Measurements from ENCODE around the gene IL17RA.
"Not testable (repeated sequence)": the region's sequence is repeated elsewhere in the genome, so short reads cannot be mapped to it uniquely, and the experiment has no call there.

IL17RA gene

DNA sequence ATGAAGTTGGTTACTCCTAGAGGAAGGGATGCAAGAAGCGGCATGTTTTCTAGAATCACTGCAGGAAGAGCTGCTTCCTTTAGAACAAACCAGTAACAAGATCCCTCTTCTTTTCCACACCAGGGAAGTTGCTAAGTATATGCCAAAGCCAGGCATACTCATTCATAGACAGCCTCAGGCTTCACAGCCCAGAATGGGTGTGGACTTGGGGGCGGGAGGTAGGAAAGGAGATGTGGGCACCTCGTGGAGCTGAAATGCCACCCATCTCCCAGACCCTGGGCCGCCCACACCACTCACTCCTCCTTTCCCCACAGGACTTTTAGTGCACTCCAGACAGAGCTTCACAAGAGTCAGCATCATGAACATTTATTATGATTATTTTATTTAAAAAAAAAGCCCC is 52.4 kb downstream of the IL17RA start:
- Mint-ChIP-seq H3K36me3 (peaks cover 20 to 49% of the 10 kb centered on the region in 2 donors), H3K4me1 (no peaks in the 10 kb centered on the region), H3K27me3 (no peaks in the 10 kb centered on the region), H3K27ac (no peak overlapping the region), H3K9me3 (no peaks in the 10 kb centered on the region), H3K4me3 (no peak overlapping the region)
- no peak for DNase-seq
- no peak for ATAC-seq (replicated peaks)

DNA sequence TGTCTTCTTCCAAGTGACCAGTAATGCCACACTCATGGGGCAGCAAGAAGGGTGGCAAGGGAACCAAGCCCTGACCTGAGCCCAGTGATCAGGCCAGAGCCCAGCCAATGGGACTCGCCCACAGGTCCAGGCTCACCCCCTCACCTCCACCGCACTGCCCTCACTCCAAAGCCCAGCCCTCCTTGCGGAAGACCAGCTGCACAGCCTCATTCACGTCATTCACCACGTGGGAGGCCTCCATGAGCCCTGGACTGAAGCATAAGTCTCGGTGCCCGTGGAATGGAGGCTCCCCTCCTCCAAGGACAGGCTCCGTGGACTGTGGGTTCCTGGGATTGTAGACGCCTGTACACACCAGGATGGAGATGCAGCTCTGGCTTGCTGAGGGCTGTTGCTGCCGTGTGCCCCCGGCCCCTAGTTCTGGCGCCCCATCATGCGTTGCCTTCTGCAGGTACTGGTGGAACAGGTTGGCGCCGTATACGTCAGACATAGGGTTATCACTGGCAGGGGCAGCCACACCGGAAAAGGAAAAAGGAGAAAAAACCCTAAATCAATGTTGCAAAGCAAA is 53.1 kb downstream of the IL17RA start:
- Mint-ChIP-seq H3K4me1 (no peaks in the 10 kb centered on the region), H3K27me3 (no peaks in the 10 kb centered on the region), H3K36me3 (peaks cover 23 to 52% of the 10 kb centered on the region in 2 donors), H3K27ac (no peak overlapping the region), H3K9me3 (no peaks in the 10 kb centered on the region), H3K4me3 (no peak overlapping the region)
- ATAC-seq (replicated peaks) (no peak), DNase-seq (no peak)

DNA sequence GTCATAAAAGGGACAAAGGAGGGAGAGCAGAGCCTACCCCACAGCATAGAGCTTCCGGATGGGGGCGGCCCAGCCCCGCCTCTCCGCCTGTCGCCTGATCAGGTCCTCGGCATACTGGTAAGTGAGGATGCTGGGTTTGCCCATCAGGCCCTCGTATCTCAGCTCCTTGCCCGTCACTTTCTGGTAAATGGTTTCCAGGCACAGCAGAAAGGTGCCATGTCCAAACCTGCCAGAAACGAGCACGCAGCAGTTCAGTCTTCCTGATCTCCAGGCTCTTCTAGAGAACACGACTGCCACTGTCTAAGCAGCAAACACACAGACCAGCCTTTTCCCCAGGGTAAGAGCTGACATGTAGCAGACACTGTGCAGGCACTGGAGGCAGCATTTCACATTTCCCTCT is 53.7 kb downstream of the IL17RA start:
- ATAC-seq (replicated peaks) (no peak), DNase-seq (no peak)
- H3K4me3 Mint-ChIP-seq: no peak overlapping the region
- H3K9me3 Mint-ChIP-seq: no peaks in the 10 kb centered on the region
- no peaks in the 10 kb centered on the region for H3K27me3 Mint-ChIP-seq
- peaks cover 25 to 52% of the 10 kb centered on the region in 2 donors for H3K36me3 Mint-ChIP-seq
- H3K4me1 Mint-ChIP-seq: no peaks in the 10 kb centered on the region
- no peak overlapping the region for H3K27ac Mint-ChIP-seq

DNA sequence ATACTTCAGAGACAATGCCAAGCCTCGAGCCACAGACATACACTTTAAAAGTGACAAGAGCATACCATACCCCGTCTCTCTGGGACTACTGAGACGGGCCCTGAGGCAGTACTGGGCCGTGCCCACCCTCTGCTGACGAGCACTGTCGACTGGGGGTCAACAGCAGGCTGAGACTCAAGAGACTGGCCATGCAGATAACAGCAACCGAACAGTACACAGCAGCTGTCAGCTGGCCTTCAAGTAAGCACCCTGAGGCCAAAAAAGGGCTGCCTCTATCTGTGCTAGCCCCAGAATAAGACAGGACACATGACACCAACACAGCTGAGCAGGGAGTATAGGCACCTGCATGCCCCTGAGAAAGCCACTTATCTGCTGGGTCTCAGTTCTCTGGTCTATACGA is 55.2 kb downstream of the IL17RA start:
- DNase-seq (no peak), ATAC-seq (replicated peaks) (no peak)
- Mint-ChIP-seq H3K27me3 (no peaks in the 10 kb centered on the region), H3K4me1 (peaks cover 0 to 1% of the 10 kb centered on the region in 2 donors), H3K27ac (no peak overlapping the region), H3K9me3 (no peaks in the 10 kb centered on the region), H3K36me3 (peaks cover 21 to 53% of the 10 kb centered on the region in 2 donors), H3K4me3 (no peak overlapping the region)

DNA sequence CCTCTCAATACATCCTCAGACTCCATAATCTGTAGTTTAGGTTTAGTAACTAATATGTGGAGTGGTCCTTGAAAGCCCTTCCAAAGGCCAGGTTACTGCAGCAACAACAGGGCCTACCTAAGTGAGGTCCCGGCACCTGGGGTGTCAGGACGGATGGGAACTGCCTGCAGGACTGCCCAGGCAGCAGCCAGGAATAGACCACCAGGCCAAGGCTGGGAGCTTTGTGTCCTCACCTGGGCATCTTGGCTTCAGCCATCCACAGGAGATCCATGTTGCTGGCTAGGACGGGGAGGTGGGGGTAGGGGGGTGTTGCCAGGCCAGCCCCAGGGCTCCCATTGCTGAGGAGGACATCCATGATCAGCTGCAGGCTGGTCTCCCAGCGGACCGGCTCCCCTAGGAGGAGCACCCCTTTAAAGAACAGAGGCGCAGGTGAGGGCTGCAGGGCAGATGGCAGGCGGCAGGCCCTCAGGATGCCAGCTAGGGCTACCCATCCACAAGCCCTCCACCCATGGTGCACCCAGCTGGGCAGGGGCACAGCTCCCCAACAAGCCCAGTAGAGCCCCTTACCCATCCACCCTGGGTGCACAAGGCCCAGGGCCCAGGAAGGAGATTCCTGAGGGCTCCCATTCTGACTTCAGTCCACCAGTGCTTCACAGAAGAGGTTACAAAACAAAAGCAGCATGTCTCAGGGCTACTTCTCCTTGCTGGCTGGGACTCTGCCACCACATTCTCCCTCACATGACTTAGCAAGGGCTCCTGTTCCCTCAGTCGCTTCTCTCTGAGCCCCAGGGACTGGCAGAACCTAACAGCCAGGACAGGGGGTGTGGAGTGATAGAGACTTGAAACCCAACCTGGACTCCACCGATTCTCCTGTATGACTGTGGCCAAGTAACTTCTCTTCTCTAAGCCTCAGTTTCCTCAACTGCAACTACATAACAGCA is 56.3 kb downstream of the IL17RA start:
- H3K36me3 Mint-ChIP-seq: peaks cover 13 to 54% of the 10 kb centered on the region in 2 donors
- peaks cover 0 to 1% of the 10 kb centered on the region in 2 donors for H3K4me1 Mint-ChIP-seq
- no peaks in the 10 kb centered on the region for H3K9me3 Mint-ChIP-seq
- no peaks in the 10 kb centered on the region for H3K27me3 Mint-ChIP-seq
- no peak overlapping the region for H3K4me3 Mint-ChIP-seq
- DNase-seq: no peak
- H3K27ac Mint-ChIP-seq: no peak overlapping the region
- ATAC-seq (replicated peaks): no peak

DNA sequence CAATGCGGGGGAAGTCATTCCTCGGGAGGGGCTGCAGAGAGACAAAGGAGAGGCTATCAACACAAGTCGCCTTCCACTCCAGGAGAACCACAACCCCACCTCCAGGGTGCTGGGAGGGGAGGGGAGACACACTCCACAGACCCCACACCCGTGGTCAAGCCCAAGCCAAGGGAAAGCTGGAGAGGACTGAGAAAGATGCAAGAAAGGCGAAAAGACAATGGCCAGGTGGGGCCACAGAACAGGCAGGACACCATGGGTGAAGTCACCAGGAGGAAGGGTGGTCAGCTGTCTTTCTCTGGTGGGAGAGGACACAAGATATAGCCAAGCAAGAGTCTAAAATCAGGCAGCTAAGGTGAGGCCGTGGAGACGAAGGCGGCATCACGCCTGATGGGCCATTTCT is 58.3 kb downstream of the IL17RA start:
- no peak overlapping the region for H3K27ac Mint-ChIP-seq
- H3K4me3 Mint-ChIP-seq: no peak overlapping the region
- DNase-seq: no peak
- ATAC-seq (replicated peaks): no peak
- H3K9me3 Mint-ChIP-seq: no peaks in the 10 kb centered on the region
- H3K27me3 Mint-ChIP-seq: no peaks in the 10 kb centered on the region
- H3K4me1 Mint-ChIP-seq: peaks cover 0 to 4% of the 10 kb centered on the region in 2 donors
- H3K36me3 Mint-ChIP-seq: peaks cover 18 to 56% of the 10 kb centered on the region in 2 donors

DNA sequence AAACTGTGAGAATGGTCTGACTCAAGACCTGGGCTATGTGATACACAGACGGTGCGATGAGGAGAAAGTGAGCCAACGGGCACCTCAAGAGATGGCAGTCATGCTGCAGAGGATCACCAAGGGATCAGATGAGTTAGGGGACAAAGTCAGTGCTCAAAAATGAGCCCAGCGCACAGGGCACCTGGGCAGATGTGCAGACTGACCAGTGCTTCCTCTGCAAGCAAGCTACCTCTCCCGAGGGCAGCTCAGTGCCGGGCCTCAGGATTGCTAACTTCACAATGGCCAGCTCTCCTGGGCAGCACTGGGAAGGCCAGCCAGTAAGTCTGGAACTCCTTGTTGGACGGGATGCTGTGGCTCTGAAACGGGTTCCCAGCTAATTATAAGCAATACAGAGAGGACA is 59.0 kb downstream of the IL17RA start:
- Mint-ChIP-seq H3K36me3 (peaks cover 18 to 49% of the 10 kb centered on the region in 2 donors), H3K4me3 (no peak overlapping the region), H3K9me3 (no peaks in the 10 kb centered on the region), H3K27ac (no peak overlapping the region), H3K4me1 (peaks cover 0 to 4% of the 10 kb centered on the region in 2 donors), H3K27me3 (no peaks in the 10 kb centered on the region)
- ATAC-seq (replicated peaks): no peak
- no peak for DNase-seq

DNA sequence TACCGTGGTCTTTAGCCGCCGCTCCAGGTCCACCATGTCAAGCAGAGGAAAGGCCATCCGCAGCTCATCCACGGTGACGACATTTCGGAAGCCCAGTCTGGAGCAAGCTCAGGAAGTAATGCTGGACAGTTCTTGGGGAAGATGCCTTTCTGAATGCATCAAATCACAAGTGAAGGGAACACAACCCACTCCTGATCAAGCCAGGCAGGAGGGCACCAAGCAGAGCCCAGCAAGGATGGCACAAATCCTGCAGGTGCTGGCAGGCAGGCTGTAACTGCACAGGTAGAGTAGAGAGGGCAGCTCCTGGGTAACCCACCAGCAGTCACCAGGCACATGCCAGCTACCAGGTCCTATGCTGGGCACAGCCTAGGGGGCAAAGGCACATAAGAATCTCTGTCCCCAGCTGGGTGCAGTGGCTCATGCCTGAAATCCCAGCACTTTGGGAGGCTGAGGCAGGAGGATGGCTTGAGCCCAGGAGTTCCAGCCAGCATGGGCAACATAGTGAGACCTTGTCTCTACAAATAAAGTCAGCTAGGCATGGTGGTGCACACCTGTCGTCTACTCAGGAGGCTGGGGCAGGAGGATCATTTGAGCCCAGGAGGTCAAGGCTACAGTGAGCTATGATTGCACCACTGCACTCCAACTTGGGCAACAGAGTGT is 60.4 kb downstream of the IL17RA start:
- H3K4me3 Mint-ChIP-seq: no peak overlapping the region
- no peaks in the 10 kb centered on the region for H3K27me3 Mint-ChIP-seq
- H3K4me1 Mint-ChIP-seq: peaks cover 0 to 4% of the 10 kb centered on the region in 2 donors
- DNase-seq: no peak
- no peaks in the 10 kb centered on the region for H3K9me3 Mint-ChIP-seq
- no peak for ATAC-seq (replicated peaks)
- peaks cover 18 to 43% of the 10 kb centered on the region in 2 donors for H3K36me3 Mint-ChIP-seq
- H3K27ac Mint-ChIP-seq: no peak overlapping the region

DNA sequence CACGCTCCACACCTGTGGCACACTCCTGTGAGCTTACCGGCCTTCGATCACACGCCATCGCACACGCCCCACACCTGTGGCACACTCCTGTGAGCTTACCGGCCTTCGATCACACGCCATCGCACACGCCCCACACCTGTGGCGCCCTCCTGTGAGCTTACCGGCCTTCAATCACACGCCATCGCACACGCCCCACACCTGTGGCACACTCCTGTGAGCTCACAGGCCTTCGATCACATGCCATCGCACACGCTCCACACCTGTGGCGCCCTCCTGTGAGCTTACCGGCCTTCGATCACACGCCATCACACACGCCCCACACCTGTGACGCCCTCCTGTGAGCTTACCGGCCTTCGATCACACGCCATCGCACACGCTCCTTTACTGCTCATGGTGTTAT is 62.7 kb downstream of the IL17RA start:
- H3K4me1 Mint-ChIP-seq; H3K4me3 Mint-ChIP-seq; ATAC-seq (replicated peaks); H3K27ac Mint-ChIP-seq; DNase-seq; H3K27me3 Mint-ChIP-seq; H3K9me3 Mint-ChIP-seq: not testable (repeated sequence)
- H3K36me3 Mint-ChIP-seq: peaks cover 20 to 35% of the 10 kb centered on the region in 2 donors

DNA sequence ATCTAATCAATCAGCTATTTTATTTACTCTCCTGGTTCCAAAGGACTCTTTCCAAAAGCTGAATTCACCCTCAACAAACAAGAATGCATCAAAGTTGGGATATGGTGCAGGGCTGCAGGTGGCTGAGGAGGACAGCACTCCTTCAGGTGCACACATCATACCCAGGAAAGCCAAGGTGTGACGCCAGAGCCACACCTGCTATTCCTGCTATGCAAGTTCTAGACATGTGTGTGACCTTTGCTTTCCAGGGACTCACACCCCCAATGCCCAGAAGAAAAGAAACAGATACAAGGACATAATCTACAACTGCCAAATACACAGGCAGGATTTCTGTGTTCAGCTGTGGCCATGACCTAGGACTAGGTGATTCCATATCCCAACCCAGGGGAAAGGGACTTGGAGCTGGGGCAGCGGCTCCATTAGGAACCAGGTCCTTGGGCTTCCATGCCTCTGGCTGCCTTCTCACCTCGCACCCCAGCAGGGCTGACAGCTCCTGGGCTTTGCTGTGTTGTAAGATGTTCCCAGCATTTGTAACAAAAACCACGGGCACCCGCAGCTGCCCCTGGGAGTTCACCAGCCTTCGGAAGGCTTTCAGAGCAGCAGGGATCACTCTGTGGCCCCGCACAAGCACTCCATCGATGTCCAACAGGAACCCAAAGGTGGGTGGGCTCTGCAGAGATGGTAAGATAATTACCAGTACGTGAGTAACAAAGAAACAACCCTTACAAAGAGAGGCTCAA is 64.4 kb downstream of the IL17RA start:
- no peak for ATAC-seq (replicated peaks)
- Mint-ChIP-seq H3K27me3 (no peaks in the 10 kb centered on the region), H3K4me3 (no peak overlapping the region)

DNA sequence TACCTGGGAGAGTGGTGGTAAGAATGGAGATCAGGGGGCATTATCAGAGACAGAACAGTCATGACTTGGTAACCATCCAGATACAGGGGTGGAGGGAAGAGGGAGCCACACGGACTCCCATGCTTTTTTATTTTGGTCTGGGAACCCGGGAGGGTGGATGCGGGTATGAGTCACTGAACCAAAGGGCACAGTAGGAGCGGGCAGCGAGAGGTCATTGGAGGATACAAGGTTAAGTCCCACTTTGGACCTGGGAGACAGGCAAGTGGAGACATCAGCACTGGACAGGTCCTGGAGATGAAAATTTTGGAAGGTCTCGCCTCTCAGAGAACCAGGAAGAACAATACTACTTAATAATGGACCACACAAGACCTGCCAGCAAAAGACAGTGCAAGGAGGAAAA is 67.5 kb downstream of the IL17RA start:
- ATAC-seq (replicated peaks): no peak
- peaks cover 12 to 21% of the 10 kb centered on the region in 2 donors for H3K4me1 Mint-ChIP-seq
- no peaks in the 10 kb centered on the region for H3K27me3 Mint-ChIP-seq
- H3K4me3 Mint-ChIP-seq: no peak overlapping the region
- DNase-seq: no peak
- H3K9me3 Mint-ChIP-seq: no peaks in the 10 kb centered on the region
- H3K36me3 Mint-ChIP-seq: peaks cover 16% of the 10 kb centered on the region in 2 donors
- H3K27ac Mint-ChIP-seq: no peak overlapping the region

More for the DNA sequence above, 64.4 kb downstream of the IL17RA start:
- DNase-seq: no peak
- Mint-ChIP-seq H3K36me3 (peaks cover 17 to 24% of the 10 kb centered on the region in 2 donors), H3K9me3 (no peaks in the 10 kb centered on the region), H3K27ac (no peak overlapping the region), H3K4me1 (peaks cover 5 to 13% of the 10 kb centered on the region in 2 donors)

DNA sequence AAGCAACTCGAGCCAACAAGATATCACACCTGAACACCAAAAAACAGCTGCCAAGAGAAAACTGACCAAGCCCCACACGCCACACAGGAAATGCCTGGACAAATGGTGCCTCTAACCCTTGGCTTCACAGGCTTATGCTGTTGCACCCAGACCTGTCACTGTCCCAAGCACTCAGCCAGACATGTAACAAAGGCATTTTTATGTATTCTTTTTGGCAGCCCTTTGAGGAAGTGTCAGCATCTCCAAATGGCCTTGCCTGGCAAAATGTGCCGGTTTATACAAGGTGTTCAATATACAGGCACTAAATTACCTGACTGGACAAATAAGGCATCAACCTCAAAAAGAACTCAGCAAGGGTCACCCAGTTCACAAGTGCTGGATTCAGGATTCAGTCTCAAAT is 68.2 kb downstream of the IL17RA start:
- ATAC-seq (replicated peaks): no peak

DNA sequence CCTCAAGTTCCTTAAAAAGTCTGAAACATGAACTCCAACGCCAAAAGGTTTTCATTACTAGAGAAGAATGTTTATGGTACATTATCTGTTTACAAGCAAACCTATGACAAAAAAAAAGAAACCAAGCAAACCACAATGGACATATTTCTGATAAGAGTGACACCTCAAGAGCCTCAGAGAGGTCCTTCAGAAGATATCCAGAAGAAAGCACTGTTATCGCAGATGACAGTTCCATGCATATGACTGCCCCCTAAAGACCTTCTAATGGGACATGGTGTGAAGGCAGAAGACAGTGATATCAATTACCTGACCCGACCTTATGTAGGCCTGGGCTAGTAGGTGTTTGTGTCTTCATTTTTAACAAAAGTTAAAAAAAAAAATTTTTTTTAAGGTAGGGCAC is 71.1 kb downstream of the IL17RA start:
- ATAC-seq (replicated peaks) (no peak), DNase-seq (no peak)
- Mint-ChIP-seq H3K27me3 (no peaks in the 10 kb centered on the region), H3K27ac (no peak overlapping the region), H3K4me1 (peaks cover 15 to 39% of the 10 kb centered on the region in 2 donors), H3K9me3 (no peaks in the 10 kb centered on the region), H3K36me3 (peaks cover 8 to 10% of the 10 kb centered on the region in 2 donors), H3K4me3 (no peak overlapping the region)

More for the DNA sequence above, 68.2 kb downstream of the IL17RA start:
- Mint-ChIP-seq H3K4me1 (peaks cover 10 to 24% of the 10 kb centered on the region in 2 donors), H3K27me3 (no peaks in the 10 kb centered on the region), H3K27ac (no peak overlapping the region), H3K9me3 (no peaks in the 10 kb centered on the region), H3K4me3 (no peak overlapping the region), H3K36me3 (peaks cover 10% of the 10 kb centered on the region in 2 donors)
- DNase-seq: no peak

DNA sequence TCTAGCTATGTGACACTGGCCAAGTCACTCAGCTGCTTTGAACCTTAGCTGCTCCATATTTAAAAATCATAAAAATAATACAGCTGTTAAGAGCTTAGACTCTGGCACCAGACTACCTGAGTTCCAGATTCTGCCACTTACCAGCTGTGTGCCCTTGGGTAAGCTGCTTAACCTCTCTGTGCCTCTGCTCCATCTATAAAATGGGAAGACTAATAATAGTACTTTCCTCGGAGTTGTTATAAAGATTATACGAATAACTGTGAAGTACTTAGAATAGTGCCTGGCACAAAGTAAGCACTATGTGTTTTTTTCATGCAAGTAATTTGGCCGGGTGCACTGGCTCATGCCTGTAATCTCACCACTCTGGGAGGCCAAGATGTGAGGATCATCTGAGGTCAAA is 72.9 kb downstream of the IL17RA start:
- H3K27me3 Mint-ChIP-seq: no peaks in the 10 kb centered on the region
- no peak for DNase-seq
- peak overlapping the region; percentile 87 to 96 for H3K4me3 Mint-ChIP-seq
- no peak for ATAC-seq (replicated peaks)
- H3K4me1 Mint-ChIP-seq: peaks cover 15 to 30% of the 10 kb centered on the region in 2 donors
- no peak overlapping the region for H3K27ac Mint-ChIP-seq
- H3K9me3 Mint-ChIP-seq: no peaks in the 10 kb centered on the region
- H3K36me3 Mint-ChIP-seq: peaks cover 2 to 3% of the 10 kb centered on the region in 2 donors

All from stimulated activated naive B cell treated with anti-CD40 and anti-IgM and Interleukin-4, amounts not matched to agents 10 μg/mL and 1 μg/mL and 100 μg/mL, for 72 hours (primary cell).